ENCODE data around the gene IL22RA2.
"Not testable (repeated sequence)": the region's sequence is repeated elsewhere in the genome, so short reads cannot be mapped to it uniquely, and the experiment has no call there.

Gene IL22RA2, protein sequence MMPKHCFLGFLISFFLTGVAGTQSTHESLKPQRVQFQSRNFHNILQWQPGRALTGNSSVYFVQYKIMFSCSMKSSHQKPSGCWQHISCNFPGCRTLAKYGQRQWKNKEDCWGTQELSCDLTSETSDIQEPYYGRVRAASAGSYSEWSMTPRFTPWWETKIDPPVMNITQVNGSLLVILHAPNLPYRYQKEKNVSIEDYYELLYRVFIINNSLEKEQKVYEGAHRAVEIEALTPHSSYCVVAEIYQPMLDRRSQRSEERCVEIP

DNA sequence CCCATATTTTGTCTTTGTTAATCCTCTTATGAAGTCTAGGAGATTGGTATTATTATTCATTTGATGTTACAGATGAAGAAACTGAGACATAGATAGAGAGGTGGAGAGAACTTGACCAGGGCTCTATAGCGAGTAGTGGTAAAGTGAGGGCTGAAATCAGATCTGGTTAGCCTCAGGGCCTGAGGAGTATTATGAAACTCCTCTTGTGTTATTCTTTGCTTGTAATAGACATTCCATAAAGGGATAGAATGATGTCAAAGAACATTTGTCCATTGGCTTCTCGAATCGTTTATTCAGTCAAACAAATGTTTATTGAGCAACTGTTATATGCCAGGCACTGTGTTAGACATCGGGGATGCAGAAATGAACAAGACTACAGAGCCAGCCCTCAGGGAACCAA, at the start of gene IL22RA2:
Gene IL22RA2, minus strand, starts transcription at position 144 of the 400 bp plus-strand sequence. CDS start 11,895 bp downstream, outside the sequence.
- no peak for DNase-seq (ENCODE audit: low read depth in 2 of 2)

DNA sequence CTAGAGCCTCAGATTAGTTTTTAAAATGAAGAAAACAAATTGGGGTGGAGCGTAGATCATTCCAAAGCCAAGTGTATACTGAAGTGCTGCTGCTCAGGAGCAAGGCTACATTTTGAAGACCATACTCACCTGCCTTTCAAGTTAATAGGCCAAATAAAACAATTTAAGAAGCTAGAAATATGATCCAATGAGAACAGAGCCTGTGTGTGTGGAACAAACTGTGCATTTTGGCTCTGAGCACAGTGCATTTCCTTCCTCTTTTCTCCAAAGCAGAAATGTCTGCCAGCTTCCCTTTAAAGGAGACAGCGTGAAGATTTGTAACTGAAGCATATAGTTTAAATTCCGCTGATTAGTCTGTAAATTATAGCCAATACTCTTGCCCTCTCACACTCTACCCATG, 48.9 kb upstream of the IL22RA2 start:
- DNase-seq (ENCODE audit: low read depth in 2 of 2), result no peak

DNA sequence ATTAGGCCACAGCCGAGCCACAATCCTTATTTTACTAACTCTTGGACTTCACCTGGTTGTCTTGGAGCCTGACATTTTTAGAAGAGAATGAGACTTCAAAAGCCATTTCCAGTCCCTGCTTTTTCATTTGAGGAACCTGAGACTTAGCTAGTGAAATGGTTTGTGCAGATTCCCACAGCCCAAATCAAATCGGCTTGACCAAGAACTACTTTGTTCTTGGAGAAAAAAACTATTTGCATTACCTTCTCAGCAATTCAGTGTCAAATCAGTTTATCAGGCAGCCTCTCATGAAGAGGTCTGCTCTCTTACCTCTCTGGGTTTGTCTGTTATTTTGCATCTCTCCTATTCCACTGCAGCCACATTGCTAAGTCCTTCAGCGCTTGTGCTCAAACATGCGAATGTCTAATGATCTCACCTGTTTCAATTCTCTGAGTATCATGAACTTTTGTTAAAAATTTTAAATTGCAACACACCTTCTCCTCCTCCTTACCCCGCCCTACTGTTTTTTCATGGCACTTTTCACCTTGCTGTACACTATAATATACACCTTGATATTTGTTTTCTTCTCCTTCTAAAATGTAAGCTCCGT, 46.3 kb upstream of the IL22RA2 start:
- no peak for DNase-seq (ENCODE audit: low read depth in 2 of 2)

DNA sequence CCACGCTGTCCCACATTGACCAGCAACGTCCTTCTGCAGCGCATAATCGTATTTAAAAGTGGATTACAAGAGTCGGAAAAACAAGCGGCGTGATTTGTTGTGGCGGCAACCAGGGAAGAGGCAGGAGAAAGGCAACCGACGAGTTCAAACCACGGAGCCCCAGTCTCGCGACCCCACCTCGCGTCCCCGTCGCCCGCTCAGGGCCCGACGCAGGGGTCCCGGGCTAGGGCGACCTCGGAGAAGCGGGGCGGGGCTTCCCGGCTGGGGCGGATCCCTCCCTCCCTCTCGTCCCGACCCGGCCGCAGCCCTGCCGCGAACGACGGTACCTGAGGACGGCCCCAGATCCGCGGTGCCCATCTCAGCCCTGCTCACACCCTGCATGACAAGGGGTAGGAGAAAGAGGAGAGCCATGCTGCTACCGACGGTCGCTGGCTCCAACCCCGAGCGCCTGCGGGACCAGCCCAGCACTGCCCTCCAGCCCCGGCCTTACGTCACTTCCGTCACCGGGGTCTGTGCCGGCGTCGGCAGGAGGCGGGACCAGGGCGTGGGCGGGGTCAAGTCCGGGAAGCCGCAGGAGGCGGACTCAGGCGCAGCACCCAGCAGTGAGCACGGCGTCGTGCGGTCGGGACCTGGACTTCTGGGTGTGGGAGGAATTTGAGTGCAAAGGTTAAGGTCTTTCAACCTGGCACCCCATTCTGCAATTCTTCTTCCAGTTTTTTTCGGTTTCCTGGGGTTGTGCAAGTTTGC, 45.6 kb upstream of the IL22RA2 start, which contains the start of gene IFNGR1:
Gene IFNGR1, minus strand, starts transcription at position 469 of the 747 bp plus-strand sequence. Its CDS starts 58 bp downstream, at position 411.
- DNase-seq (ENCODE audit: low read depth in 2 of 2), result peak; percentile 96 to 97

DNA sequence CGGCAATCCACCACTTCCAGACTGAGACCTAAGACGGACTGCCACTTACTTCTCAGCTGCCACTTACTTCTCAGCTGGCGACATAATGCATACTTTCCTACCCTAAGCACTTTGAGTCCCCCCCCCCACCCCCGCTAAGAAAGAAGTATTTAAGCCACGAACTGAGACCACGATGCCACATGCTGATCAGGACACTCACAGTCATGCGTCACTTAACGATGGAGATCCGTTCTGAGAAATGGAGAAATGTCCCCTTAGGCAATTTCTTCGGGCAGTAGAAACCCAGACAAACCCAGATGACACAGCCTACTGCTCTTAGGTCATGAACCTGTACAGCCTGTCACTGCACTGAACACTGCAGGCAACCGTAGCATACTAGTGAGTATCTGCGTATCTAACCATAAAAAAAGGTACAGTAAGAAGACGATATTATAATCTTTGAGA, 45.1 kb upstream of the IL22RA2 start:
- no peak for DNase-seq (ENCODE audit: low read depth in 2 of 2)

DNA sequence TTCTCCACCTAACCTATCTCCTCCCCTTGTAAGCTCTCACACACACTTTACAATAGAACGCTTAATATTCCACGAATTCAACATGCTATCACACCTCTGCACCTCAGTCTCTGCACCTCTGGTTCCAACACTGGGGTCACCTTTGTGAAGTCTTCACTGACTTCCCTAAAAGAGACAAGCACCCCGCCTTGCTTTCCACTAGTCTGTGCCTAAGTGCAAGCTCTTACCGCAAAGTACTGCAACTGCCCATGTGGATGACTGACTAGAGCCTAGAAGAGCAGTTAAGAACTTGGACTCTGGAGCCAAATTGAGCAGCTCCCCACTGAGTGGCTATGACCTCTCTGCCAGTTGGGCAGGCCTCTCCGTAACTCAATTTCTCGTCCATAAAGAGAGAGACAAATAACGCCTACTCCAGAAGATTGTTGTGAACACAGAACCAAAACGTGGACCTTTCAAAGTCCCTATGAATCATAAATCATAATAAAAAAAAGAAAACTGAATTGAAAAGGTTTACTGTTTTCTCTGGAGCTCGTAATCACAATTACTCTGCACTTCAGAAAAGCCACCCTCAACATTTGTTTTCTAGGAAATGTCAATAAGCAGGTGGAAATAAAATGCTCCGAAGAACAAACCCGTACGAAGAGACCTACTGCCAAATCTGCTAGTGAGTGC, 44.5 kb upstream of the IL22RA2 start:
- DNase-seq (ENCODE audit: low read depth in 2 of 2), result no peak

DNA sequence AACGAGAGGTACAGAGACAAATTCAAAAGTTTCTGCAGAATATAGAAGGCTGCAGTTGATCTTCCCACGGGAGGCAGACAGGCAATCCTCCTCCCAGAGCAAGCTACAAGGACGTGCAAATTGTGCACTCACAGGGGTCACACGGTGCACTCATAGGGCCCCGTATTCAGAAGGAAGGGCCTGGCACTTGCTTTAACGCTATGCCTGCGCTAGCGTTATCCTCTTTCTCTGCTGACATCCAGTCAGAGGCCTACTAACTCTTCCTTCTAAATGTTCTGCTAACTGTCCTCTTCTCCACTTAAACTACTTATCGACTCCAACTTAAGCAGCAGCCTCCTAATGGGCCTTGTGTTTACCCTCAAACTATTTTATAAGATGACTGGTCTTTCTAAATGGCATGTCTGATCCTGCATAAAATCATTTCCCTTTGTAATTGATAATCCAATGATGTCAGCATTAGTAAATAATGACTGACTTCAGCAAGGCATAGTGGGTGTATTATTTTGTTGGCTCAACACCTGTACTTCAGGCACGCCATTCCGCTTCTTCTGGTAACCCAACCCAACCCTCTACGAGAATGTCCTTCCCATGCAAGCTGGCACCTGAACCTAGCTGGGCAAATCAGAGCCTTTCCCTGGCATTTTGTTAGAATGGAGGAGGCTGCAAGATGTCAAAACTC, 43.6 kb upstream of the IL22RA2 start:
- no peak for DNase-seq (ENCODE audit: low read depth in 2 of 2)

DNA sequence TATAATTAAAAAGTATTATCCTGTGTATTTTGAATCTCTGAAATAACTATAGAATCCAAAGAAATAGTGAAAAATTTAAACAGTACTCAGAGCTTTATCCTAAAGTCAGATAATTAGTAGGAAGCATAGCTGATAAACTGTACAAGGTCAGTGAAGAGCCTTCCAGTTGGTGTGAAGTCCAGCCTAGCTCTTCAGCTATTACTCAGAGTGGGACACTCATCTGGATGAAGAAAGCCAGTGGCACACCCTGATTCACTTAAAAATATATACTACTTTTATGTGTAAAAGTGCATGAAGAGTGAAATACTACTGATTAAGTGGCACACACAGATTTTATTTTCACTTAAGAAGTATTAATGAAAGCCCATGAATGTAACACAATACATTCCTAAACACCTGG, 42.7 kb upstream of the IL22RA2 start:
- no peak for DNase-seq (ENCODE audit: low read depth in 2 of 2)

DNA sequence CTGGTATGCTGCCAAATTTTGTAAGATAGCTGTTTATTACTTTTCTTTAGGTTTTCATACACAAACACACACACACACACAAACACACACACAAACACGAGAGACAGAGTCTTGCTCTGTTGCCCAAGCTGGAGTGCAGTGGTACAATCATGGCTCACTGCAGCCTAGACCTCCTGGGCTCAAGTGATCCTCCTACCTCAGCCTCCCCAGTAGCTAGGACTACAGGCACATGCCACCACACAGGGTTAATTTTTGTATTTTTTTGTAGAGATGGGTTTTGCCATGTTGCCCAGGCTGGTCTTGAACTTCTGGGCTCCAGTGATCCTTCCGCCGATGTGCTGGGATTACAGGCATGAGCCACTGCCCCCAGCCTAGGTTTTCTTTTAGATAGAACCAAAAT, 42.2 kb upstream of the IL22RA2 start:
- DNase-seq (ENCODE audit: low read depth in 2 of 2), result not testable (repeated sequence)

DNA sequence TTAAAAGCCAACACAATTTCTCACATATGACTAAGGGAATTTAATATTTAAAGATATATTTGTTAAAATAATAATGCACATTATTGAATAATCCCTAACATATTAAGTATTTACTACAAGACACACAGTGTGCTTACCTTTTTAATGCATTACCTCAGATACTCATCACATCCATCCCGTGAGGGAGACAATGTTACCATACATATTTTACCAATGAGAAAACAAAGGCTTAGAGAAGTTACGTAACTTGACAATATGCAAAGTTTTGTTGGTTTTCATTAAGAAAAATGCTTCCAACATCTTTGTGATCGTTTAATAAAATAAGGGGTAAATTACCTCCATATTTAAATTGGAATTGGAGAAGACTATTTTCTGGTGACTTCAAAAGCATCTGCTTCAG, 41.5 kb upstream of the IL22RA2 start:
- no peak for DNase-seq (ENCODE audit: low read depth in 2 of 2)

DNA sequence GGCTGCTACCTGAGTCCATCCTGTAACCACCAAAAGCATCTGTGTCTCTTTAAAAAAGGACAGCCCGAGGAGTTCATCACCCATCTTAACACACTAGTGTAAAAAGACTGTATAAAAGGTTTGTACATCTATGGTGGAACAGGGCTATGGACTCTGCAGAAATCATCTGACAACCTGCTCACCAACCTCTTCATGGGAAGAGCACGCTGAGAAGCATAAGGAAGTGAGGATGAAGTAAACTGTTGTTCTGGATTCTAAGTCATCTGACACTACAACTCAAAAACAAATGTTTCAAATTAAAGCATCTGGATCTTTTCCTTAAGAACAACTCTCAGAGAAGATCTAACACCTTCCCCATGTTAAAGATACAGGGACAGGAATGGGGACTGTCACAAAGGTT, 40.4 kb upstream of the IL22RA2 start:
- no peak for DNase-seq (ENCODE audit: low read depth in 2 of 2)

DNA sequence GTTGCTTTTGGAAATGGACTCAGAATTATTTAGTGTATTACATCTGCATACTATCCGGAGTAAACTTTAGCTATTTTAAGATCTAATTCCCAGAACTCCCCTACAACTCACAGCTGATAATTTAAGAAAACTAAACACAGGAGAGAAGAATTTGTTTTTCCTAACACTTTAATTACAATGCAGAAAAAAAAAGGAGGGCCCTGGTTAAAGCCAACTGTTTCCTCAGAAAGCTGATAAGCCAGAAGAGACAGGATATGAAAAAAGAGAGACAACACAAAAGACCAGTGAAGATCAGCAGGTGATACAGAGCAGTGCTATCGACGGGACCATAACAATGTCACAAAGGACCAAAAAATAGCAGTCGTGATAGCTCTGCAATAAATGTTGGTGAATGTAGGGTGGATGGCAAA, 39.9 kb upstream of the IL22RA2 start:
- DNase-seq (ENCODE audit: low read depth in 2 of 2), result no peak

DNA sequence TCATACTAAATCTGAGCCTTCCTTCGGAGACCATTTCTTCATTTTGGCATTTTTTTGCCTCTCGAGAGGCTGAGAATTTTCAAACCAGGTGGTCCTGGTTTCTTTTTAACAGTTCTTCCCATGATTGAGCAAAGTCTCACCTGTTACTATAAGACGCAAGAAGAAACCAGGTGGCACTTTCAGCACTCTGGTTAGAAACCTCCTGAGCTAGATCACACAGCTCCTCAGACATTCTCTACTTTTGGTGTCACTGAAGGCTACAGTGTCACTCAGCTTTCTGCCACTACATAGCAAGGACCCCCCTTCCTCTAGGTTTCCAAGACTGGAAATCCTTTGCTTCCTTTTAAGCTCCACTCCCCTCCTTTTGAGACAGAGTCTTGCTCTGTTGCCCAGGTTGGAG, 38.5 kb upstream of the IL22RA2 start:
- no peak for DNase-seq (ENCODE audit: low read depth in 2 of 2)

DNA sequence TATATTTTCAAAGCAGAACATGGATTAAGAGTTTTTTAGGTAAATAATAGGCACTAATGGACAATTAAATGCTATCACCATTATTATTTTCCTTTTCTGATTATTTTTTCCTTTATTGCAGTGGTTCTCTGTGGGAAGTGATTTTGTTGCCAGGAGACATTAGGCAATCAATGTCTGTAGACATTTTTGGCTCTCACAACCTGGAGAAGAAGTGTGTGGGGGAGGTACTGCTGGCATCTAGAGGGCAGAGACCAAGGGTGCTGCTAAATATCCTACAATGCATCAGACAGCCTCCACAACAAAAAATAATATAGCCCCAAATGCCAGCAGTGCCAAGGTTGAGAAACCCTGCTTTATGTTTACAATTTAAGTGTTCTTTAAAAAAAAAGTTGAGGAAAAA, 37.5 kb upstream of the IL22RA2 start:
- DNase-seq (ENCODE audit: low read depth in 2 of 2), result no peak

DNA sequence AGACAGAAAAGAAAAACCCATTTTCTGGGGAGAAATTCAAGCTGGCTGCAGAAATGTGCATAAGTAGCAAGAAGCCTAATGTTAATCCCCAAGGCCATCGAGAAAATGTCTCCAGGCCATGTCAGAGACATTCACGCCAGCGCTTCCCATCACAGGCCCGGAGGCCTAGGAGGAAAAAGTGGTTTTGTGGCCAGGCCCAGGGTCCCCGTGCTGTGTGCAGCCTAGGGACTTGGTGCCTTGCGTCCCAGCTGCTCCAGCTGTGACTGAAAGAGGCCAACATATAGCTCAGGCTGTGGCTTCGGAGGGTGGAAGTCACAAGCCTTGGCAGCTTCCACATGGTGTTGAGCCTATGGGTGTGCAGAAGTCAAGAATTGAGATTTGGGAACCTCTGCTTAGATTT, 34.8 kb upstream of the IL22RA2 start:
- DNase-seq (ENCODE audit: low read depth in 2 of 2), result no peak

DNA sequence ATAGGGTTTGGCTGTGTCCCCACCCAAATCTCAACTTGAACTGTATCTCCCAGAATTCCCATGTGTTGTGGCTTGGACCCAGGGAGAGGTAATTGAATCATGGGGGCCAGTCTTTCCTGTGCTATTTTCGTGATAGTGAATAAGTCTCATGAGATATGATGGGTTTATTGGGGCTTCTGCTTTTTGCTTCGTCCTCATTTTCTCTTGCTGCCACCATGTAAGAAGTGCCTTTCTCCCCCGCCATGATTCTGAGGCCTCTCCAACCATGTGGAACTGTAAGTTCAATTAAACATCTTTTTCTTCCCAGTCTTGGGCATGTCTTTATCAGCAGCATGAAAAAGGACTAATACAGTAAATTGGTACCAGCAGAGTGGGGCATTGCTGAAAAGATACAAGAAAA, 34.0 kb upstream of the IL22RA2 start:
- DNase-seq (ENCODE audit: low read depth in 2 of 2), result not testable (repeated sequence)

DNA sequence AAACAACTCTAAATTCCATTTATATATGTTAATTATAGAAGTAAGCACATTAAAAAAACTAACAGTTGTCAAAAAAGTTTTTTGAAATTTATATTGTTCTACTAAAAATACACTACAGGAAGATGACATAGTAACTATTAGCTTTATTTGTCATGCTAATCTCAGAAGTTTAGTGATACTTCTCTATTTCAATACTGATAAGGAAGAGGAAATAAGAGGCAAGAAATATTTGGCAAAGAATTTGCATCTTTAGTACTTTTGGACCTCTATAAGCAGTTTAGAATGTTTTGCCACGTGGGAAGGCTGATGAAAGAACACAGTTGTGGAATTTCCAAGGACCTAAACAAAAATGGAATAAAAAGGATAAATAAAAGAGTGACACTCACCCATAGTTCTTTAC, 33.1 kb upstream of the IL22RA2 start:
- no peak for DNase-seq (ENCODE audit: low read depth in 2 of 2)

DNA sequence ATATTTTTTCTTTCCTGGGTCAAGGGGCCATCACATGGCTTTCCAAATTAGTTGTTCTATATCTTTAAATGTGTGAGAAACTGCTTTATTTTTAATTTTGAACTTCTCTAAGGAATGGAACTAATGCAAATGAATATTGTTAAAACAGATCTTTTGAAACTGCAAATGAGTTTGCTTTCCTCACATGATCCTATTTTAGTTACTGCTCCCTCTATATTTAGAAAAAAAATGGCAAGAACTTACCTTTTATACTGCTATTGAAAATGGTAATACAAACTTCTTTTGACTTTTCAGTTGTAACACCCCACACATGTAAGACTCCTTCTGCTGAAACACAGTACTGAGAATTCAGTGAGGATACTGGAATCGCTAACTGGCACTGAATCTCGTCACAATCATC, 29.8 kb upstream of the IL22RA2 start:
- DNase-seq (ENCODE audit: low read depth in 2 of 2), result no peak

DNA sequence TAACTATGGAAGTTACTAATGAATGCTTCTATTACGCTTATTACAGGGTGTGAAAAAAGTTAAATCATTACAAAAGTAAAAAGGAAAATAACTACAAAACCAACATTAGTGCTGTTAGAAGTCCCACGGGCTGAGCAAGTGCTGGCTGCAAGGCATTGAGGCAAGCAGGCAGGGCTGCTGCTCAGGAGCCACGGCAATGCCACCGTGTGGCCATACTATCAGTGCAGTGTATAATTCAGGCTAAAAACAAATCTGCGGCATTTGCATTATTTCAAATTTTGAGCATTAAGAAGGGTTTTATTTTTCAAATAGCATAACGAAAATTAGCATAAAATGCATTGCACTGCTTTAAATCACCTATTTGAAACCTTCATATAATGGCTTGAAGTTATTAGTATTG, 28.6 kb upstream of the IL22RA2 start:
- no peak for DNase-seq (ENCODE audit: low read depth in 2 of 2)

DNA sequence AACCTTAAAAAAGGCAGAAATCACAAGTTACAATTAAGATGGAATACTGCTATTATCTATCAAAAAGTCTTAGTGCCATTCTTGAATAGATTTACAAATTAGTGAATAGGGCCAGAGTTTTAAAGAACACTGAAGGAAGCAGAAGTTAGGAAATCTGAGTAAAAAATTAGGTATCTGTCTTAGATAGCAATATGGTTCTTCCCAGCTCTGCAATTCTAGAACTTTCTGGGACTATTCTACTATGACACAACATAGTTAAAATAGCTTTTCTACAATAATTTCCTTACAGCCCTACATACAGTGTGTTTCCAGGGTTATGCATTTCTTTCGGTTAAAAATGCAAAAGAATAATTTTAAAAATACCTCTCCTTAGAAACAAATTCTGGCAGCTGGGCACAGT, 27.6 kb upstream of the IL22RA2 start:
- no peak for DNase-seq (ENCODE audit: low read depth in 2 of 2)

DNA sequence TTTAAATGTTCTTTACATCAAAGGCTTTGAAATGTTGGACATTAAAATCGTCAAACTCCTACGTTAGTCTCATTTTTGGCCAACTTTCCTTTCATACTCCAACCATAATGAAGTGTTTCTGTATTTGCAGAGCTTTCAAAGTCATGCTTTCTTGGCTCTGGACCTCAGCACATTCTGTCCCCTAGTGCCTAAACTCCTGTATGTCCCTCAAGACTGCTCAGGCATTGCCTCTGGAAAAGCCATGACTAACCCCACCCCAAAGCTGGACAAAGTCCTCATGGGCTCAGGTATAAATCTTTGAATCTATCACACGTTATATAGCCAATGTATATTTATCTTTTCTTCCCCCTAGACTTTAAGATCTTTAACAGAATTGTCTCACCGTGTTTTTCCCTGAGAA, 26.8 kb upstream of the IL22RA2 start:
- no peak for DNase-seq (ENCODE audit: low read depth in 2 of 2)
